Measurements from ENCODE around the gene SHD.

- TF ChIP-seq CTCF (IDR thresholded peaks at IDR 0.05) (no peak), POLR2AphosphoS5 (IDR thresholded peaks at IDR 0.05) (no peak)
Measured at GRCh38 chr19:4284974-4285373, 5.9 kb downstream of the SHD start.
